GM19099 (cell line): Measurements from ENCODE around the gene TBL1X.
A peak's percentile ranks its signal among the peaks of the same experiment; 100 is the strongest.

Source experiments
- POLR2A ChIP-seq: IDR thresholded peaks from 3 replicates; pipeline ENCODE4 v1.6.1; 2011; ENCODE audit warnings: low read depth; ENCODE audit not compliant: insufficient read length; ENCODE audit errors: extremely low read depth

The TBL1X gene

GRCh38 chrX:9464435-9465371 is at the start of gene TBL1X:
TBL1X (plus strand) TSS chrX:9465058; CDS start chrX:9653587, 188,529 bp downstream.
- peak; percentile 32 for TF ChIP-seq POLR2A

GRCh38 chrX:9416562-9417348 is 48.1 kb upstream of the TBL1X start:
- TF ChIP-seq POLR2A, result no peak

DNA sequence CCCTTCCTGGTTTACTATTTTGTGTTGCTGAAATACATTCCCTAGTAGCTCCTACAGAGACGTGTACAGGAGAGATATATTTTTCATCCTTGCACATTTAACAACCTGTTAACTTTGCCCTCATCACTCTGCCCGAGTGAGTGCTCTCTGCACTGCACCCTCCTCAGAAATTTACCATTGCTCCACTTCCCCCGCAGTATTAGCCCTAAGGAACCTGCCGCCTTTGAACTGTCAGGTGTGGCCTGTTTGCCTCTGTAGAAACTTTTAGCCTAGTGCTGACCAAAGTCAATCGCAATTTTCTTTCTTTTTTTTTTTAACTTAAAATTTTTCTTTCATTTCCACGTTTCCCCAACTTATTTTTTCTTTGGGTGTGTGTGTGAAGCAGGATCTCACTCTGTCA is 46.6 kb upstream of the TBL1X start:
- no peak for TF ChIP-seq POLR2A

DNA sequence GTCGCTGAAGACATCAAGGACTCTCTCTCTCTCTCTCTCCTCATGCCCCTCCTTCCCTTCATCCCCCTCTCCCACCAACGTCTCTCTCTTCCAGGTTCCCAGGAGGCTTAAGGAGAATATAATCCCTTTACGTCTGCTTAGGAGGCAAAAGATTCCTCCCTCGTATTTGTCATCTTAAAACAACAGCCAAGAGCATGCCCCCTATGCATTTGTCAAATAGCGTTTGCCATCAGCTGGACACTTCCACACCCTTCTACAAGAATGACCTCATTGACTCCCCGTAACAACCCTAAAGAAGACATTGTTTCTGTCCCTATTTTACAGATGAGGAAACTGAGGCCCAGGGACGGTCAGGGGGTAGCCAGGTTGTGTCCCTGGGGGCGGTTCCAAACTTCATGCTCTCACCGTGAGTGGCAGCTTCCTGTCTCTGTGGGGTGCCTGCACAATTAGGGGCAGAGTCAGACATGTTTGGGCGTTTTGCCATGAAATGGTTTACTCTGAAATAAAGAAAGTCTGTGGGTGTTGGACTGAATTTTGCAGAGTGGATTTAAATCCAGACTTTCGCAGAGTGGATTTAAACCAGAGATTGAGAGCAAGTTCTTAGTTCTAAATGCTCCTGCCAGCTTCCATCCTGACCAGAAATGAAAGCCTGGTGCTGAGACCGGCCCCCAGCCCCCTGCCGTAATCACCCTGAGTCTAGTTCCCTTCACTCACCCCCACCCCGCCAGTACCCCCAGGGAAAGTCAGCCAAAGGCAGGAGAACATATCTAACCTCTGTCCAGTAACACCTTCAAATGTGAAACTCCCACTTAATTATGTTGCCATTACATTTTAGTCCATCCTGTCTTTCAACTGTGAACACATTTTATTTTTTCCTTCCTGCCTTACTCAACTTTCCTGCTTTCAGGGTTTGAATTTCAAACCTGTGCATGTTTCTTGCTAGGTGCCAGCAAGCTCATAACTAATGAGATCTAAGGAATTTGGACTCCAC is 44.3 kb upstream of the TBL1X start:
- TF ChIP-seq POLR2A, result no peak

GRCh38 chrX:9429767-9430166 is 35.1 kb upstream of the TBL1X start:
- no peak for TF ChIP-seq POLR2A

GRCh38 chrX:9430346-9430921 is 34.4 kb upstream of the TBL1X start:
- TF ChIP-seq POLR2A, result no peak

DNA sequence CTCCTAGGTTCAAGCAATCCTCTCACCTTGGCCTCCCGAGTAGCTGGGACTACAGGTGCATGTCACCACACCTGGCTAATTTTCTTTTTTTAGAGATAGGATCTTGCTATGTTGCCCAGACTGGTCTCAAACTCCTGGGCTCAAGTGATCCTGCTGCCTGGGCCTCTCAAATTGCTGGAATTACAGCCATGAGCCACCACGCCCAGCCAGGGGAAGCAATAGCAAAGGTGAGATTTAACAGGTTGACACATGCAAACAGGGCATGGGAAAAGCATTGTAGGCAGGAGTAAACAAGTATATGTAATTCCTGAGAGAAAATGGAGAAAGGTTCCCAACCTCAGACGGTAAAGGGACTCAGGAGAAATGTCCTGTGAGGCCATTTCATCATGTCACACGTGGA is 33.6 kb upstream of the TBL1X start:
- no peak for TF ChIP-seq POLR2A

GRCh38 chrX:9433596-9433995 is 31.3 kb upstream of the TBL1X start:
- TF ChIP-seq POLR2A, result no peak

DNA sequence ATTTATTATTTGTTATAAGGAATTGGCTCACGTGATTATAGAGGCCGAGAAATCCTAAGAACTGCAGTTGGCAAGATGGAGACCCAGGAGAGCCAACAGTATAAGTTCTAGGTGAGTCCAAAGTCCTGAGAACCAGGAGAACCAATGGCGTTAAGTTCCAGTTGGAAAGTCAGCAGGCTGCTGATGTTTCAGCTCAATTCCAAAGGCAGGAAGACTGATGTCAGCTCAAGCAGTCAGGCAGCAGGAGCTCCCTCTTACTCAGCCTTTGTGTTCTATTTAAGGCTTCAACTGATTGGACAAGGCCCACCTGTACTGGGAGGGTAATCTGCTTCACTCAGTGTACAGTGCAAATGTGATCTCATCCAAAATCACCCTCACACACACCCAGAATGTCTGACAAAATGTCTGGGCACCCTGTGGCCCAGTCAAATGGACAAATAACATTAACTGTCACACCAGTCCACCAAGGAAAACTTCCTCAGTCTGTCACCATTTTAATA is 30.8 kb upstream of the TBL1X start:
- no peak for TF ChIP-seq POLR2A

DNA sequence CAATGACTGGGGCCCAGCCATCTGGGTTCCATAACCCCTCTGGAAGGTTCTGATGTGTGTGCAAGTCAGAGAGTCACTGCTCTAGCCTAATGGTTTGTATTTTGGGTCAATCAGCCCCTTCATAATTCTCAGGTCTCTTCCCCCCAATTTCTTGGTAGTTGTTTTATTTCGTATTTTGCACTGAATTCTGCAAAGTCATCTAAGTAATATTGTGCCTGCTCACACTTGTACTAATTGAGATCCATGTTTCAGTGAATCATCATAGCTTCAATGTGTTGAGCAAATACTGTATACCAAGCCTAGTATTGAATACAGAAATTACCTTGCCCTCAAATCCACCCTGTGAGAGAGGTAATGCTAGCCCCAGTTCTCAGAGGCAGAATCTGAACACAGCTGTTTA is 28.0 kb upstream of the TBL1X start:
- TF ChIP-seq POLR2A, result no peak

DNA sequence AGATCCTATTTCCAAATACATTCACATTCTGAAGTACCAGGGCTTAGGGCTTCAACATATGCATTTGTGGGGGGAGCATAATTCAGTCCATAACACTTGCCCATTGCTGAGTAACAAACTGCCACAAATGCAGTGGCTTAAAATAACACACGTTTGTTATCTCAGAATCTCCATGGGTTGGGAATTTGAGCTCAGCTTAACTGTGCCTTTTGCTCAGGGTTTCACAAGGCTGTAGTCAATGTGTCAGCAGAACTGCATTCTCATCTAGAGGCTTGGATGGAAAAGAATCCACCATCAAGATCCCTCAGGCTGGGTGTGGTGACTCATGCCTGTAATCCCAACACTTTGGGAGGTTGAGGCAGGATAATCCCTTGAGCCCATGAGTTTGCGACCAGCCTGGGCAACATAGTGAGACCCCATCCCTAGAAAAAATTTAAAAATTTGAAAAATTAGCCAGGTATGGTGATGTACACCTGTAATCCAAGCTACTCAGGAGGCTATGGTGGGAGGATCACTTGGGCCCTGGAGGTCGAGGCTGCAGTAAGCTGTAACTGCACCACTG is 25.8 kb upstream of the TBL1X start:
- no peak for TF ChIP-seq POLR2A

- TF ChIP-seq POLR2A, result no peak
Observed at GRCh38 chrX:9440116-9440844, 24.6 kb upstream of the TBL1X start.

- TF ChIP-seq POLR2A, result no peak
Observed at GRCh38 chrX:9442056-9442455, 22.8 kb upstream of the TBL1X start.
